ENCODE data around the gene CA10. TPM values are rescaled to one million over a fixed set of nuclear protein-coding genes. Genes with fewer than 3 reads are reported as not detected.

CA10 gene
- total RNA-seq, 4 donors from 2014 or later, result not detected

- H3K27ac ChIP-seq, result no peak overlapping the region
- no peaks in the 10 kb centered on the region for H3K36me3 ChIP-seq
- H3K27me3 ChIP-seq, result peaks cover 21% of the 10 kb centered on the region
- TF ChIP-seq POLR2A (IDR thresholded peaks at IDR 0.05), result no peak
- TF ChIP-seq POLR2AphosphoS5 (IDR thresholded peaks at IDR 0.05), result no peak
- no peak for TF ChIP-seq CTCF (IDR thresholded peaks at IDR 0.05)
- TF ChIP-seq EP300 (IDR thresholded peaks at IDR 0.05), result no peak
- ATAC-seq, result no peak
- H3K4me1 ChIP-seq, result no peaks in the 10 kb centered on the region
- WGBS, 2 donors (ENCODE audit: low coverage in 1 of 2), result 25 to 62% methylated on average over 2 to 3 of the region's 3 CpGs
- H3K9me3 ChIP-seq, result no peaks in the 10 kb centered on the region
- no peak overlapping the region for H3K4me3 ChIP-seq
Observed at GRCh38 chr17:51830886-51831285, 327.6 kb downstream of the CA10 start.

GRCh38 chr17:51830451-51830850, 328.1 kb downstream of the CA10 start:
- Histone ChIP-seq H3K4me3 (no peak overlapping the region), H3K27ac (no peak overlapping the region), H3K9me3 (no peaks in the 10 kb centered on the region), H3K4me1 (no peaks in the 10 kb centered on the region), H3K36me3 (no peaks in the 10 kb centered on the region), H3K27me3 (peaks cover 17% of the 10 kb centered on the region)
- TF ChIP-seq CTCF (IDR thresholded peaks at IDR 0.05) (no peak), EP300 (IDR thresholded peaks at IDR 0.05) (no peak)
- 10 to 11% methylated on average over 1 of the region's 1 CpG for WGBS, 2 donors (ENCODE audit: low coverage in 1 of 2)
- ATAC-seq, result no peak

- 18 to 28% methylated on average over 2 of the region's 2 CpGs for WGBS, 2 donors (ENCODE audit: low coverage in 1 of 2)
- H3K27me3 ChIP-seq, result peaks cover 9% of the 10 kb centered on the region
- H3K36me3 ChIP-seq, result no peaks in the 10 kb centered on the region
- no peak overlapping the region for H3K27ac ChIP-seq
- H3K9me3 ChIP-seq, result no peaks in the 10 kb centered on the region
- no peak for TF ChIP-seq CTCF (IDR thresholded peaks at IDR 0.05)
- no peak for TF ChIP-seq EP300 (IDR thresholded peaks at IDR 0.05)
- no peak for TF ChIP-seq POLR2A (IDR thresholded peaks at IDR 0.05)
- no peak for TF ChIP-seq POLR2AphosphoS5 (IDR thresholded peaks at IDR 0.05)
- no peaks in the 10 kb centered on the region for H3K4me1 ChIP-seq
- H3K4me3 ChIP-seq, result no peak overlapping the region
- no peak for ATAC-seq
Observed at GRCh38 chr17:51828901-51829300, 329.6 kb downstream of the CA10 start.

GRCh38 chr17:51827140-51827539, 331.4 kb downstream of the CA10 start:
- H3K36me3 ChIP-seq, result no peaks in the 10 kb centered on the region
- H3K27me3 ChIP-seq, result peaks cover 1% of the 10 kb centered on the region
- no peak overlapping the region for H3K4me3 ChIP-seq
- H3K4me1 ChIP-seq, result no peaks in the 10 kb centered on the region
- no peaks in the 10 kb centered on the region for H3K9me3 ChIP-seq
- H3K27ac ChIP-seq, result no peak overlapping the region
- TF ChIP-seq POLR2AphosphoS5 (IDR thresholded peaks at IDR 0.05) (no peak), CTCF (IDR thresholded peaks at IDR 0.05) (no peak), EP300 (IDR thresholded peaks at IDR 0.05) (no peak), POLR2A (IDR thresholded peaks at IDR 0.05) (no peak)
- WGBS, 2 donors (ENCODE audit: low coverage in 1 of 2), result 80 to 100% methylated on average over 1 of the region's 1 CpG
- no peak for ATAC-seq

GRCh38 chr17:51820766-51821165, 337.7 kb downstream of the CA10 start:
- no peak for ATAC-seq
- Histone ChIP-seq H3K36me3 (no peaks in the 10 kb centered on the region), H3K9me3 (no peaks in the 10 kb centered on the region), H3K4me1 (no peaks in the 10 kb centered on the region), H3K4me3 (no peak overlapping the region), H3K27me3 (no peaks in the 10 kb centered on the region), H3K27ac (no peak overlapping the region)
- TF ChIP-seq EP300 (IDR thresholded peaks at IDR 0.05) (no peak), POLR2AphosphoS5 (IDR thresholded peaks at IDR 0.05) (no peak), POLR2A (IDR thresholded peaks at IDR 0.05) (no peak), CTCF (IDR thresholded peaks at IDR 0.05) (no peak)
- WGBS, 2 donors (ENCODE audit: low coverage in 1 of 2), result 31 to 75% methylated on average over 1 of the region's 1 CpG

All from gastroesophageal sphincter (tissue), 4 donors.